Measurements from ENCODE around the gene PDE2A.

PDE2A gene

DNA sequence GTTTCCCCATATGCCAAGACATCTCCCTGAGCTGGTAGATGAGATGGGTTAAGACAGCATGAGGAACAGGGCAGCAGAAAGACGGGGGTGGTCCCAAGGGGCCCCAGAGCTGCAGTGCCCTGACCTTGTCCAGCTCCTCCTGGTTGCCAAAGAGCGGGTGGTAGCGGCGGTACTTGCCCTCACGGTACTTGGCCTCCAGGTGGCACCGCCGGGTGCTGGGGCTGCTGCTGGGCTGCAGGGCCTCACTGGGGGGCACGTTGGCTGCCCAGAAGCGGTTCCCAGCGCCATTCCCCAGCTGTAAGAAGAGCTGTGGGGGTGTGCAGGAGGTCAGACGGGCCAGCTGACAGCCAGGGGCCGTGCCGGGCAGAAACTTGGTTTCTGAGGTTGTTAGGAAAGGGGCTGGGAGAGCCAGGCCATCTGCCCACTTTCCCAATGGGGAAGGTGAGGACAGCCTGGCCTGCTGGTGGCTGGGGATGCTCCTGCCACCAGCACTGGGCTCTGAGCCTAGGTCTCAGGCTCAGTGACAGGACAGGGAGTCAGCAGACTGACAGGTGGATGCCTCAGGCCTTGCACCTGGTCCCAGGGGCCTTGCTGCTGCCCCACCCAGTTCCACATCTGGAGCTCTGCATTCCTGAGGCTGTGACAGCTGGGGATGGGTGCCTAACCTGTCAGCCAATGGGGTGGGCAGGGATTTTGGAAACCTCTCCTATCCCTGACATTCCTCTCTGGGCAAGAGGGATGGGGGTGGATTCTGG, 30.0 kb upstream of the PDE2A start:
- DNase-seq: no peak

DNA sequence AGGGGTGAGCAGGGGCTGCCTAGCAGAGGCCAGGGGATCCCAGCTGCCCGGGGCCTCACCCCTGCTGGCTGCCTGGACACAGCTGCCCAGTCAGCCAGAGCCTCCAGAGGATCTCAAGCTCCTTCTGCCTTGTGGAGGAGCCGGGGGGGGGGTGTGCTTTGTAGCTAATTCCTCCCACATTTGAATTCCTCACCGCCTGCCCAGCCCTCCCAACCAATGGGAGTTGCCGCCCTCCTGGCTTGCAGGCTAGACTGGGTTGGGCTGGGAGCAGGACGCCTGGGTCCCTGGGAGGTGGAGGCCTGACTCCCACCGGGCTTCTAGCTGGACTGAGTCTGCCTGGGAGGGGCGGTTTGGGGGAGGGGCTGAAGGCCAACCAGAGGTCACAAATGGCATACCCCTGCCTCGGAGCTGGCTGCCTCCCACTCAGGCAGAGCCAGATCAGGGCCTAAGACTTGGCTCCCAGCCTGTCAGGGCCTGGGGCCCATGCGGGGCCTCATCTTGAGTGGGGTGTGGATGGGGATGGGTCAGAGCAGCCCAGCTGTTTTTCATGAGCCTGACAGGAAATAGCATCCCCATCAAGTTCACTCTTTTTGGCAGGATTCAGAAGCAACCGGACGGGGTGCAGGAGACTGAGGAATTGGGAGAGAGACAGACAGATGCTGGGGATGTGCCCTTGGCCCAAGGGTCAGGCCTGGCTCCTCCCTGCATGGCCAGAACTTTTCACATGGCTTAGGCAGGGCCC, 29.2 kb upstream of the PDE2A start:
- DNase-seq: no peak

DNA sequence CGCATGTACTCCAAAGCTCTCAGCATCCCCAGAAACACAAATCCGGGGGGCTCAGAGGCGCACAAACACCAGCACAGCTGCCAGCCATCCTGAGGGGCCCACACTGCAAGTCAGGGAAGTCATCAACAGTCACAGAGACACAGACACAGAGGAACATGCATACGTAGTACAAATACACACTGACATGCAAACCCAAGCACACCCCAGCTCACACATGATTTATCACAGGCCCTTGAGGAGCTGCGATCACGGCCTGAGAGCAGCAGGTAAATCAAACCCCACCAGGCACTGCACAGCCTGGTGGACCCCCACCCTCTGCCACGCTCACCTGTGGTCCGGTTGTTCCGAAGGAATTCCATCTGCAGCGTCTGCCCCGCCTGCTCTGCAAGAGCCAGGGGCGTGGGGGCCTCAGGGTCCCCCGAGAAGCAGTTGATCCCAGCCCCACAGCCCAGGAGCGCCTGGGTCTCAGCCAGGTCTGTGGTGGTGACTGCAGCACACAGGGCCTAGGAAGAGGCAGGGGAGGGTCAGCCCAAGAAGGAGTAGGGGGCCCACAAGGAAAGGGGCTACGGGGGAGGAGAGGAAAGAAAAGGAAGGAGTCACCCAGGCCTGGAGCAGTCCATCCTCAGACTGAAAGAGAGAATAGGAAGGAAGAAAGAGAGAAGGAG, 28.5 kb upstream of the PDE2A start:
- no peak for DNase-seq

DNA sequence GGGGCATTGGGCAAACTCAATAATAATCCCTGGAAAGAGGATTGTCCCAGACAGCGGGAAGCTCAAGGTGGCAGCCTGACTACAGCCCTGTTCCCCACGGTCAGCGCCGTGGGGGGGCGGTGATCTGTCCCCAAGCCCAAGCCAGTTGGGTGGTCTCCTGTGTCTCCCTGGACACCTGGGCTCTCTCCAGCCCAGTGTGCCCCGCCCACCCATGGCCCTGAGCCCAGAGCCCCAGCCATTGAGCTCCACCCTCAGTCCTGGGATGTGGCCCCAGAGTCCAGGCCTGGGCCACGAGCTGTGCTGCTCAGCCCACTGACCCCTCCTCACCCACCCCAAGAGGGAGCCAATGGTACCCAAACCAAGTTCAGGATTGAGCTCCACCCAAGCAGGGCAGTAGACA, 27.9 kb upstream of the PDE2A start:
- no peak for DNase-seq

DNA sequence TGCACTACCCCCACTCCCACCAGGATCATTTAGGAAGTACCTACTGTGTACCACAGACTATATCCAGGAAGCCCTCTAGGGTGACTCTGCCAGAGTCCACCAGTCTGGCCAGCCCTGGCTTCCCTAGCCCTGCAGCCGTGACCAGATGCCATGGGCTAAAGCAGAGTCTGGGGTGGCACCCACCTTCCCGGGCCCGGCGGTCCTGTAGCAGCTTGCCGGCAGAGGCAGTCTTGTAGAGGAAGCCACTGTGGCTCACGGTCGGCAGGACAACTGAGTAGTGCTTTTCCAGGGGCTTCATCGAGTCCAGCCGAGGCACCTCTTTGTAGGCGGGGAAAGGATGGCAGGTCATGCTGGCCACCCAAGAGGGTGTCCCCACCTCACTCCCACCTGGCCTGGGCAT, 27.2 kb upstream of the PDE2A start:
- DNase-seq: no peak

DNA sequence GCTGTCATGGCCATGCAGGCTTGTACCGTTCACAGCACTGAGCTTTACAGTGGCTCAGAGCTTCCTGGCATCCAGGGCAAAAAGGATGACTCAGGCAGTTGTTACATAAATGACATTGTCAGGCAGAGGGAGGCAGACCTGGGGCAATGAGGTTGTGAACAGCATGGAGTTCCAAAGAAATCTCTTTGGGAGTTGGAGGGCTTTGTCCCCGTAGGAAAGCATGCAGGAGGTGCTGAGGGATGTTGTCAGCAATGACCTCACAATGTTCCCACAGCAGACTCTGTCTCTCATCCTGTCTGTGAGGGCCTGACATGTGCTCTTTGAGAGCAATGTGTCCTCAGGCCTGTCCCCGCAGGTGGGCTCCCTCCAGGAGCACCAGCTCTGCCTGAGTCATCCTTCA, 25.9 kb upstream of the PDE2A start:
- no peak for DNase-seq

DNA sequence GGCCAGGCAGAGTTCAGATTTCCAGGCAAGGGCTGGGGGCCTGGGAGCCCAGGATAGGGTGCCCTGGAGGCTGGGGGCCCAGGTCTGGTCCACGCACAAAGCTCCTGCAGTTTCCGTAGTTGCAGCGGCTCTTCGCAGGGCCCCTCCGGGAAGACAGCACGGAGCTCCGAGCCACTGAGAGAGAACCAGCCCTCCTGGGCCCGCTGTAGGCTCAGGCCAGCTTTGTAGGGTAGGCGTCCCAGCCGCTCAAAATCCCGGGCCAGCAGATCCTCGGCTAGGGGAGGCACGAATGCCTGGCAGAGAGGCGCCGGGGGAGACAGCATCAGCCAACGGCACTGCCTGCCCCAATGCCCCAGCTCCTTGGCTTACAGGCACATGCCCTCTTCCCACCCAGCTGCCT, 23.6 kb upstream of the PDE2A start:
- DNase-seq: no peak

DNA sequence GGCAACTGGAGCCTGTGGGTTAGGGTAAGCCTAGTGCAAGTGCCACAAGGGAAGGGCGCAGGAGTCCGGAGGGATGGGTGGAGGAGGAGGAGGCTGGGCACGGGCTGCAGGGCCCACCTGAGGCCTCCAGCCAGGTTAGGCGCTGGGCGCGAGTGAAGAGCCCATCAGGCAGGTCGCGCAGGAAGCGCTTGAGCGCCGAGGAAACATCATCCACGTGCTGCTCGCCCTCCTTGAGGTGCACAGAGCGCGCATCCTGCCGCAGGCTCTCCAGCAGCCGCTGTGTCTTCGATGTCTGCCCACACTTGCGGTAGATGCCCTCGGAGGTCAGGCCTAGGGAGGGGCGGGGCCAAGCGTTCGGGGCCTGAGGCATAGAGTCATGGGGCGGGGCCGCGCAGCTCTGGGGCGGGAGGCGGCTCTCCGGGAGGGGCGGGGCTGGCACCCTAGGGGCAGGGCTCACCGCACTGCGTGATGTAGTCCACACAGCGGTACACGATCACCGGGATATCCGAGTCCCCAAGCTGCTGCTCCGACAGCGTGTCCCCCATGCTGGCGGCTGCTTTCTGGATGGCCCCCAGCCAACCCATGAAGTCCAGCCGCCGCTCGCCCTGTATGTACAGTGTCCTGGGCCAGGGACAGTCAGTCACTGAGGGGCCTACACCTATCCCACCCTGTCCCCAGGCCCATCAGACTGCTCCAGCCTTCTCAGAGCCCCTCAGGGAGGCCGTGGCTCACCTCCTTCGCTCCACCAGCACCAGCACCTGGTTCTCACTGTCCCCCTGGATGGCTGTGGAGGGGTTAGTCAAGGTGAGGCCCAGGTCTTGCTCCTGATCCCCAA, 22.9 kb upstream of the PDE2A start:
- DNase-seq: no peak

DNA sequence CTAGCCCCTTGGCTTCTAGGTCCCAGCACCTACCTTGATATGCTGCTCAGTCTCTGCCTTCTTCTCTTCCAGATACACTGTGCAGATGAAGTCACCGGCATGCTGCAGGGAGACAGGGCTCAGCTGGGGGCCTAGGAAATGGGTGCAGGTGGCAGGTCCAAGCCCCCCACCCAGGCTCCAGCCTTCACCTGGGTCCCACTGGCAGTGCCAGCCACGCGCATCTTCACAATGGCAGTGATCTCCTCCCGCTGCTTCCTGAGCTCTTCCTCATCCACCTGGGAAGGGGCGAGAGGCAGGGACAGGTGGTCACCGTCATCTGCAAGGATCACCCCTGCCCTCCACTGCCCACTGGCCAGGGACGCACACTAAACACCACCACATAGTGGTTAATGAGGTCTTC, 21.1 kb upstream of the PDE2A start:
- DNase-seq: no peak

DNA sequence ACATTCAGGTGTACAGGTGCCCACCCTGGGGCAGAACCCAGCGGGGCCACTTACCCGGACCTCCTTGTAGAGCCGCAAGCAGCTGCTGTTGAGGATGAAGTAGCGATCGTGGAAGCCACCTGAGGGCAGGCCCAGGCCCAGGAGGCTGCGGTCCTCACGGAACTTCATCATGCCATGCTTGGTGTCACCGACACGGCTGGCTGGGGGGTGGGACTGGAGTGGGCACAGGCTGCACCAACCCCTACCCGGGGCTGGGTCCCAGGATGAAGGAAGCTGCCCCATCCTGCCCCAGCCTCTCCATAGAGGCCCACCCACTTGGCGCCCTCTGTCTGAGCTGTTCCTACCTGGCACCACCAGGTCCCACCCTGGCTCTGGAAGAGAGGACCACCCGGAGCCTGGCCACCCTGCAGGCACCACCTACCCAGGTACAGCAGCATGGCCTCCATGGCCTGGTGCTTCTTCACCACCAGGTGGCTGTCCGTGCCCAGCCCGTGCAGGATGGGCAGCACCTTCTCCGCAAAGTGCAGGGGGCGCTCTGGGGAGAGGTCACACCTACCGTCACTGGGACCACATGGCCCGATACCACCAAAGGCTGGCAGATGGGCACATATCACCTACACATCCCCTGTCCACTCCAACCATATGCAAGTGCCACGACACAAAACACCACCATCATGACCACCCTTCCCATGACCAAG, 19.2 kb upstream of the PDE2A start:
- DNase-seq: no peak

DNA sequence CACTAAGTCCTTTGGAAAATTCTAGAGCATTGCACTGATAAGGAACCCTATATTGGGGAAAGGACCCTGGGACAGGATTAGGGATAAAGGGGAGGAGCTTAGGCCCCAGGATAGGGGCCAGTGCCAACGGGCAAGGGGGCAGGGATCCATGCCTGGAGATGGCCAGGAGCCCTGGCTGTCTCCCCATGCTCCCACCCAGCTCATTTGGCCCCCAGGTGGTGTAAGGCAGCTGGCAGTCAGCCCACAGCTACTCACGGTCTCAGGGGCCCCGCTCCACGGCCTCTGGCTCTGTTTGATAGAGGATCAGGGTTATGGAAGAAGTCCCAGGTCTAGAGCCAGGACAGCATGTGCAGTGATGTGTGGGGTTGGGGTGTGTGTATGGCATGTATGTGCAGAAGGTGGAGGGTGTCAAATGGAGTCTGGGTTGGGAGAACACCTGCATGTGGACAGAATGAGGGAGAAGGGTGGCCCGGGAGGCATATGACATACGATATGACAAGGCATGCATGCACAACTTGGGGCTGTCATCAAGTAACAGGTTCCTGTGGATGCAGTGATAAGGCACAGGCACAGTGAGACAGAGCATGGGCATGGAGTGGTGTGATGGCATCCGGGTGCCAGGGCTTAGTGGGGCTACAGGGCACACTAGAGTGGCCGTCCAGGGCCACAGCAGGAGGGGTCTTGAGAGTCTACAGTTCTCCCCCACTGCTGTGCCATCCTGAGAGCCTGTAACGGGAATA, 18.4 kb upstream of the PDE2A start:
- DNase-seq: no peak

DNA sequence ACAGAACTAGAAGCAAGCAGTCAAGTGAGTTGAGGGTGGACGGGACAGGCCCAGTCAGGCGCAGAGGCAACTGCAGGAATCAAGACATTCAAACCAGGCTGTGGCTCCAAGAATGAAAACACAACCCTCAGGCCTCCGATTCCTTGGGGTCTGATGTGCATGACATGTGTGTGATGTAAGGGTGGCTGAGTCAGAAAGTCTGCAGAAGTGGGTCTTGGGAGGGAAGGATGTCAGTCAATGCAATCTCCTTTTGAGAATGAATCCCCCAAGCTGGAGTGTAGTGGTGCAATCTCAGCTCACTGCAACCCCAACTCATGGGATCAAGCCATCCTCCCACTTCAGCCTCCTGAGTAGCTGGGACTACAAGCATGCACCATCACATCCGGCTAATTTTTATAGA, 15.9 kb upstream of the PDE2A start:
- no peak for DNase-seq

DNA sequence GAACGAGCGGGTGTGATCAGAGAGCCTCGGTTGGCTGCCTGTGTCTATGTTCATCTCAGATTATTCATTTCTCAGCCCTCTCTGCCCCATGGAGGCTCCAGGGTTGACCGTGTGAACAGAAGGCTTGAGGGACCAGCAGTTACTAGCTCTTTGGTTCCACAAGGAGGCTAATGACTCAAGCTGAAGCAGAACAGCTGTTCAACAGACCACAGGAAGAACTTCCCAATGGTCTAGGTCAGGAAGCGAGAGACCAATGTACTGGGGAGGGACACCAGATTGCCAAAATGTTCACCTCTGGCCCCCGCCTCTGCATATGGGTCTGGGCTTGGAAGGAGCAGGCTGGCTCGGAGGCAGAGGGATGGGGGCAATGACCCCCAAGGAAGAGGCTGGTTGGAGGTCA, 14.7 kb upstream of the PDE2A start:
- DNase-seq: no peak

DNA sequence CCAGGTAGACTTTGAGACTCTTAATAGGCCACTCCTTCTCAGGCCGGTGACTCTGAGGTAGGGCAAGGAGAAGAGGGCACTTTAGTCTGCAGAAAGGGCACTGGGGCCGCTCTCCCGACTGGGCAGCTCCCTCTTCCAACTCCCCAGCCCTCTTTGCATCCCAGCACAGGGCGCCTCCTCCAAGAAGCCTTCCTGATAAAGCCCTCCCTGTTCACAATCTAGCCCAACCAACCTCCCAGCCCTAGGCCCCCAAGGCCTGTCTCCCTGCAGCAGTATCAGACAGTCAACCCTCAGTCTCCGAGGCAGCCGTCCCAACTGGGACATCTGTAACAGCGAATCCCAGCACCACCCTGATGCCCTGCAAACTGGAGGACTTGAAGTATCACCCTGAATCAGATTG, 14.3 kb upstream of the PDE2A start:
- DNase-seq: no peak

DNA sequence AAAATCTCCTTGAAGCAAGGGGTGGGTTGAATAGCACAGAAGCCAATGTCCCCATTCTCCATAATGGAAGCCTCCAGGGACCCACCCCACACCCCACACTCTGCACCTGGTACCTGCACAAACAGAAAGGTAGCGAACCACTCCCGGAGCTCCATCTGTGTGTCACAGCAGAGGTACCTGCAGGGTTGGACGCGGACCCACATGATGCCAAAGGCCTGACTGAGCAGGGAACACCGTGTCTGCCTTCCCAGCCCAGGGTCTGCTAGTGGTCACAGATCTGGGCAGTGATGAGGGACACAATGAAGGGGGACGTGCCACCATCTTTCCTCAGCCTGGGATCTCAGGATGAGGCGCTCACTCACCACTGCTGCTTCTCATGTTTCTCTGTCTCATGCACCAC, 13.1 kb upstream of the PDE2A start:
- DNase-seq: no peak

DNA sequence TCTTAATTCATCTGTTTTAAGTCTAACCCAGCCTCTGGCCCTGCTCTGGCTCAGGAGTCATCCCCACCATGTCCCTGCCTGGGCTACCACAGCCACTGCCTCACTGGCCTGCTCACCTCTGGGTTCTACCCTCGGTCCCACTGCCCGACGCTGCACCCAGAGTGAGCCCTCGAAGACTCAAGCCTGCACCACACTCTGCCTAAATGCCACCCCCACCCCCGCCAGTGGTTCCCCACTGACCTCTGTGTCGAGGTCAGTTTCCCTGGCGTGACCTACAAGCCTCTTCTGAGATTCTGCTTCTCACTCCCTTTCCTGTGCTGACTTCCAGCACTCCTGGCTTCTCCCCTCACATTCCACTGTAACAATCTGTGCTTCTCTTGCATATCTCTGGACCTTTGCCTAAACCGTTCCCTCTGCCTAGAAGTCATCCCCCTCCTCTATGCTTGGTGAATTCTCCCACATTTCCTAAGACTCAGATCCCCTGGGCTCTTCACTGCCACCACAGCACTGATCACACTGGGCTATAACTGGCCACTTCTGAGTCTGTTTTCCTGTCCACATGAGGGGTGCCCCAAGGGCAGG, 12.5 kb upstream of the PDE2A start:
- DNase-seq: no peak

DNA sequence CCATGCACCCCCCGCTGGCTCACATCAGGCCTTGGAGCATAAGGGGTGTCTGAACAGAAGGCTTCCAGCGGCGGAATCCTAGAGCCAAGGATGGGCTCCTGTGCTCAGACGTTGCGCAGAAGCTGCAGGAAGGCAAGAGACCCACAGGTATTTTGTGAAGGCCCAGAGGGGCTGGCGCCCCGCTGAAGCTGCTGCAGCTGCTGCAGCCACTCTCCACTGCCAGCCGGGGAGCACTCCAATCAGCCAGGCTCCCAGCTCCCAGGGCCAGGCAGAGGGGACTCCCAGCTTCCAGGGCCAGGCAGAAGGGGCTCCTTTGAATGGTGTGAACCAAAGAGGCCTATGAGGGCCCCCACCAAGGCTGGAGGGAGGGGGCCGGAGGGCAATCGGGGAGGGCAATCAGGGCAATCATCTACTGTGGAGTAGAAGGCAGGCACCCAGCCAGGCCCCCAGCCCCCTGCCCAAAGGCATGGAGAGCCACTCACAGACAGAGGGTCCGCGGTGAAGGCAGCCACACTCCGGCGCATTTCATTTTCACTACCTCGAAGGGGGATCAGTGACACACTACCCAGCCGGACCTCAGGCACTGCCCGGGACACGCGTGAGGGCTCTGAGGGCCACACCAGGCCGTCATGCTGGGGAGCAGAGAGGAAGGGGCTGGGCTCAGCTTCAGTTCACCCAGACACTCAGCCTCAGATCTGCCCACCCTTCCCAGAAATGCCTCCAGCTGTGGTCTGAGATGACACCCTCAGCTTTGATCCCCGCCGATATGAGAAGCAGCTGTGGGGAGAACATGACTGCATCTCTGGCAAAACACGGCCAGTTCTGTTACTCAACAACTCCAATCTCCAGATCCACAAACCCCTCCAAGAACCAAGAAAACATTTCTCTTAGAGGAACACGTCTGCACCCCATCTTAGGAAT, 11.6 kb upstream of the PDE2A start:
- DNase-seq: no peak

DNA sequence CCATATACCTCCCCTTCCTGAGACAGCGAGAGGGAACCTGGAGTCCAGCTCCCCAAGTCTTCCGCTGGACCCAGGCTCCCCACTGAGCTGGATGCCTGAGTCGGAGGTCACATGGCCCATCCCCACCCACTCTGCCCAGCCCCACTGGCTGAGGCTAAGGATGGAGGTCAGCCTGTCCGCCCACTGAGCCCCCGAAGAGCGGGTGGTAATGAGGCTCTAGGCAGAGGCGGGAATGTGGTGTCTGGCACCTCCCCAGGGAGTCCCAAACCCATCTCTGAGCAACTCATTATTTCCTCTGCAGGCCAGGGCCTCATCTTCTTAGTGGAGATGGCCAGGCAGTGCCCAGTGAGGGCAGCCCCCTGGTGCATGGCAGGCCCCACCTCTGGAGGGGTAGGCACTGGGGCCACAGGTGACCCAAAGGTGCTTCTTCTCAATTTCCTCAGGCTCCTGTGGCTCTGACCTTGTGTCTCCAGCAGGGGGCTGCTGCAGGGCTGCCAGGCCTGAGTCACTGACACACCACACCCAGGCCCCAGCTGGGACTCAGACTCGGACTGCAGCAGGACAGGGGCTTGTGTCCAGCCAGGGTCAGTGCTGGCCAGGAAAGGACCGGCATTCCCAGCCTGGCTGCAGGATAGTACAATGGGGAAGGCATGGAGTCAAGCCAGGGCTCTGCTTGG, 10.2 kb upstream of the PDE2A start:
- DNase-seq: no peak

DNA sequence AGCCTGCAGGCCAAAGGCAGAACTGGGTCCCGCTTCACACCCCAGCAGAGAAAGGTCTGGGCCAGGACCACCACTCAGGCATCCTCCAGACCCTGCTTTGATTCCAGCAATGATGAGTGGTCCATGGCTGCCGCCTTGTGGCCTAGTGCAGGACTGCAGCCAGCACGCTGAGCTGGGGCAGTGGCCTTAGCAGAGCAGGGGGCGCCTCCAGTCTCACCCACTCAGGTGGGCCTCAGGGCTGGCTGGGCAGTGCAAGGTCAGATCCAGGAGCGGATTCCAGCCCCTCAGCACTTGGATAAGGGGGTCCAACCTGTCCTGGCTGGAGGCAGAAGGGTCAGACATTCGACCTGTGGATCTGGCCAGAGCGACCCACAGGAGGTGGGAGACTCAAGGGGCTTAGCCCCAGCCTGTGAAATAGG, 9.6 kb upstream of the PDE2A start:
- DNase-seq: no peak

DNA sequence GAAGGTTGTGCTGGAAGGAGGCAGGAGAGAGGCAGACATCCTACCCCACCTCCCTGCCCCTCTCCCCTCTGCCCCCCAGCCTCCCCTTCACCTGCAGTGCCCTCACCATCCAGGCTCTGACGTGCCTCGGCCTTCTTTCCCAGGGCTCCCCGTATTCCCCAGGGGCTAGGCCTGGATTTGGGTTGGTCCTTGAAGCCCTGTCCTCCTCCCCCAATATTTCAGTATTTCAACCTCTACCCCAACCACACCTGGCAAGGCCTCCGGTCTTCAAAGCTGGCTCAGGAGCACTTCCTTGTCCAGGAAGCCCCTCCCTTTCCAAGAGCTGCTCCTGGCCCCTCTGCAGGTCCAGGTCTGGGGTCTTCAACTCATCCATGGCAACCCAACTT, 8.6 kb upstream of the PDE2A start:
- DNase-seq: no peak

Data from NCI-H2029 treated with DMSO at 0.1 percent for 48 hours (cell line).